Caco-2 (cell line): ENCODE data around the gene SPATA19. TPM values are rescaled to one million over a fixed set of nuclear protein-coding genes. Genes with fewer than 3 reads are reported as not detected.
"Not testable (repeated sequence)": the region's sequence is repeated elsewhere in the genome, so short reads cannot be mapped to it uniquely, and the experiment has no call there.

ENCODE experiments used
- BruUV-seq: library from RNA; stranded (reverse); fragments of 400-500 nt; replicated peaks from 2 replicates; lab custom pipeline; 2021; lab: Mats Ljungman, UMichigan
- CTCF ChIA-PET: fragments of 300-600 bp; sonication (Branson Sonifier 250); formaldehyde crosslinking; loops from one replicate; lab custom pipeline; 2022; ENCODE audit warnings: antibody characterized with exemption; lab: Charles Lee
- POLR2A ChIA-PET: fragments of 300-600 bp; sonication (Branson Sonifier 250); formaldehyde crosslinking; loops from one replicate; lab custom pipeline; 2022; ENCODE audit warnings: antibody characterized with exemption; lab: Charles Lee
- DNase-seq, 2 experiments: peaks; one replicate each; pipeline versions ENCODE4 v3.0.0 to v3.0.0-alpha.2; 2020 to 2022
- H3K27me3 ChIP-seq: replicated peaks from 2 replicates; pipeline ENCODE4 v1.6.0; 2011; ENCODE audit warnings: low read length; ENCODE audit not compliant: control insufficient read depth, insufficient read depth
- H3K36me3 ChIP-seq: 2 replicates; pipeline ENCODE4 v1.5.1; 2011; ENCODE audit warnings: low read length; ENCODE audit not compliant: control insufficient read depth, insufficient read depth
- H3K4me1 ChIP-seq: fragments of 250-450 bp; sonication (Bioruptor Pico); 2 replicates; pipeline ENCODE4 v1.5.1; 2020; ENCODE audit warnings: mild to moderate bottlenecking
- H3K4me3 ChIP-seq: 2 replicates; pipeline ENCODE4 v1.5.1; 2011; ENCODE audit warnings: low read depth, mild to moderate bottlenecking, control low read depth, low read length
- H3K9me3 ChIP-seq: fragments of 250-450 bp; sonication (Bioruptor Pico); 2 replicates; pipeline ENCODE4 v1.5.1; 2020; ENCODE audit warnings: mild to moderate bottlenecking, moderate library complexity
- H3K27ac Mint-ChIP-seq: one replicate; pipeline ENCODE4 v1.8.0; 2022; ENCODE audit warnings: mixed read lengths; ENCODE audit not compliant: unreplicated experiment
- H3K27me3 Mint-ChIP-seq: one replicate; pipeline ENCODE4 v1.8.0; 2022; ENCODE audit warnings: mixed read lengths; ENCODE audit not compliant: insufficient read depth, unreplicated experiment
- H3K36me3 Mint-ChIP-seq: one replicate; pipeline ENCODE4 v1.8.0; 2022; ENCODE audit warnings: mild to moderate bottlenecking, mixed read lengths; ENCODE audit not compliant: insufficient read depth, unreplicated experiment
- H3K4me1 Mint-ChIP-seq: one replicate; pipeline ENCODE4 v1.8.0; 2022; ENCODE audit warnings: low read depth, mixed read lengths; ENCODE audit not compliant: unreplicated experiment
- H3K4me3 Mint-ChIP-seq: one replicate; pipeline ENCODE4 v1.8.0; 2022; ENCODE audit warnings: mild to moderate bottlenecking, moderate library complexity, mixed read lengths; ENCODE audit not compliant: unreplicated experiment
- H3K9me3 Mint-ChIP-seq: one replicate; pipeline ENCODE4 v1.8.0; 2022; ENCODE audit warnings: mixed read lengths; ENCODE audit not compliant: unreplicated experiment
- intact Hi-C: fragments of 100-400 bp; cut with micrococcal nuclease; formaldehyde crosslinking; loops from one replicate; pipeline ENCODE4 v1.10.0; 2022; ENCODE audit not compliant: unreplicated experiment
- total RNA-seq: library from RNA; stranded (reverse); gene quantifications from 2 replicates; pipeline ENCODE4 v1.2.3, GENCODE V29; 2022
- TF ChIP-seq, protein P1 (sequence below), 2 experiments: fragments of 200-600 bp in 1 of 2; IDR thresholded peaks; 1 replicate in 1 of 2; 2 replicates in 1 of 2; pipeline versions ENCODE4 v1.5.1 to v1.8.0; 2011 to 2022; ENCODE audit warnings: antibody characterized with exemption in 1 of 2, control low read depth in 1 of 2, inconsistent platforms in 1 of 2, low read depth in 1 of 2, low read length in 1 of 2, mild to moderate bottlenecking in 1 of 2, moderate library complexity in 1 of 2; ENCODE audit not compliant: insufficient read depth in 1 of 2, severe bottlenecking in 1 of 2, unreplicated experiment in 1 of 2

The SPATA19 gene
- total RNA-seq, 1 experiment from 2014 or later = not detected

DNA sequence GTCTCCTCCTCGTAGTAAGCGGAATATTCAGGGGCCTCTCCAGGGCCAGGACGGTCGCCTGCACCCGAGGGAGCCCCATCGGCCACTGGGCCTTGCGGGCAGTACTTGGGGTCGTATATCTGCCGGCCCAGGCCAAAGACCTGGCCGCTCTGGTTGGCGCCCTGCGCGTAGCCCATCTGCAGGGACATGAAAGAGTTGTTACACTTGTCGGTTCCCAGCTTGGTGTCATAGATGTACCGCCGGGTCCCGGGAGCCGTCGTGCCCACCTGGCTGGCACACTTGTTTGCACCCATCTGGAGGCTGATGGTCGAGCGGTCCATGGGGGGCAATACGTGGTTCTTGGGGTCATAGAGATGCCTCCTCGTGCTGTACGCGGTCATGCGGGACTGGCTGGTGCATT lies 19.4 kb upstream of the SPATA19 start:
- CTCF ChIA-PET = no interaction called here
- Histone ChIP-seq H3K36me3 (no peaks in the 10 kb centered on the region), H3K9me3 (no peaks in the 10 kb centered on the region), H3K4me1 (no peaks in the 10 kb centered on the region), H3K4me3 (no peak overlapping the region), H3K27me3 (no peaks in the 10 kb centered on the region)
- peaks cover 5% of the 10 kb centered on the region for H3K27me3 Mint-ChIP-seq
- H3K9me3 Mint-ChIP-seq = no peaks in the 10 kb centered on the region
- TF ChIP-seq, protein P1, sequence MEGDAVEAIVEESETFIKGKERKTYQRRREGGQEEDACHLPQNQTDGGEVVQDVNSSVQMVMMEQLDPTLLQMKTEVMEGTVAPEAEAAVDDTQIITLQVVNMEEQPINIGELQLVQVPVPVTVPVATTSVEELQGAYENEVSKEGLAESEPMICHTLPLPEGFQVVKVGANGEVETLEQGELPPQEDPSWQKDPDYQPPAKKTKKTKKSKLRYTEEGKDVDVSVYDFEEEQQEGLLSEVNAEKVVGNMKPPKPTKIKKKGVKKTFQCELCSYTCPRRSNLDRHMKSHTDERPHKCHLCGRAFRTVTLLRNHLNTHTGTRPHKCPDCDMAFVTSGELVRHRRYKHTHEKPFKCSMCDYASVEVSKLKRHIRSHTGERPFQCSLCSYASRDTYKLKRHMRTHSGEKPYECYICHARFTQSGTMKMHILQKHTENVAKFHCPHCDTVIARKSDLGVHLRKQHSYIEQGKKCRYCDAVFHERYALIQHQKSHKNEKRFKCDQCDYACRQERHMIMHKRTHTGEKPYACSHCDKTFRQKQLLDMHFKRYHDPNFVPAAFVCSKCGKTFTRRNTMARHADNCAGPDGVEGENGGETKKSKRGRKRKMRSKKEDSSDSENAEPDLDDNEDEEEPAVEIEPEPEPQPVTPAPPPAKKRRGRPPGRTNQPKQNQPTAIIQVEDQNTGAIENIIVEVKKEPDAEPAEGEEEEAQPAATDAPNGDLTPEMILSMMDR (IDR thresholded peaks at IDR 0.05; ENCODE audit: insufficient read depth in 1 of 2, low read depth in 1 of 2, low read length in 1 of 2, severe bottlenecking in 1 of 2, unreplicated experiment in 1 of 2) = no peak
- no TSS peak for BruUV-seq
- no peaks in the 10 kb centered on the region for H3K4me1 Mint-ChIP-seq
- POLR2A ChIA-PET = no interaction called here
- H3K4me3 Mint-ChIP-seq = no peak overlapping the region
- no peak overlapping the region for H3K27ac Mint-ChIP-seq
- H3K36me3 Mint-ChIP-seq = no peaks in the 10 kb centered on the region
- intact Hi-C loops = no loop called here
- DNase-seq = no peak

DNA sequence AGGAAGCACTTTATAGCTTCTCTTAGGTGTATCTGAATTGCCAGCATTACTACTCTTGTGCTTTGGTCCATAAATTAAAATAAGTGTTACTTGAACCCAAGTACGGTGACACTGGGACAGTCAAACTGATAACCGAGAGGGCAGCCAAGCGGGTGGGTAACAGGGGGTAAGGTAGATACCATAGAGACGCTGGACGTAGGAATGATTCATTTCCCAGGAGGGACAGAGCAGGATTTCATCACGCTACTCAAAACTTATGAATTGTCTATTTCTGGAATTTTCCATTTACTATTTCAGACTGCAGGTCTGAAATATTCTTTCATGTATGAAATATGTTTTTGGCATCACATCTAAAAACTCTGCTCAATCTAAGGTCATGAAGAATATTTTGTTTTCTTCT lies 14.8 kb upstream of the SPATA19 start:
- BruUV-seq = no TSS peak
- Histone ChIP-seq H3K27me3 (no peaks in the 10 kb centered on the region), H3K4me1 (no peaks in the 10 kb centered on the region), H3K36me3 (no peaks in the 10 kb centered on the region), H3K9me3 (peaks cover 6% of the 10 kb centered on the region; the same call in 1 of the 2 replicates), H3K4me3 (no peak overlapping the region)
- no peaks in the 10 kb centered on the region for H3K4me1 Mint-ChIP-seq
- peaks cover 10% of the 10 kb centered on the region for H3K27me3 Mint-ChIP-seq
- DNase-seq = no peak
- H3K4me3 Mint-ChIP-seq = no peak overlapping the region
- intact Hi-C loops = no loop called here
- no peak overlapping the region for H3K27ac Mint-ChIP-seq
- H3K36me3 Mint-ChIP-seq = no peaks in the 10 kb centered on the region
- ChIA-PET POLR2A (no interaction called here), CTCF (no interaction called here)
- H3K9me3 Mint-ChIP-seq = no peaks in the 10 kb centered on the region
- TF ChIP-seq, protein P1 (IDR thresholded peaks at IDR 0.05; ENCODE audit: insufficient read depth in 1 of 2, low read depth in 1 of 2, low read length in 1 of 2, severe bottlenecking in 1 of 2, unreplicated experiment in 1 of 2) = no peak

DNA sequence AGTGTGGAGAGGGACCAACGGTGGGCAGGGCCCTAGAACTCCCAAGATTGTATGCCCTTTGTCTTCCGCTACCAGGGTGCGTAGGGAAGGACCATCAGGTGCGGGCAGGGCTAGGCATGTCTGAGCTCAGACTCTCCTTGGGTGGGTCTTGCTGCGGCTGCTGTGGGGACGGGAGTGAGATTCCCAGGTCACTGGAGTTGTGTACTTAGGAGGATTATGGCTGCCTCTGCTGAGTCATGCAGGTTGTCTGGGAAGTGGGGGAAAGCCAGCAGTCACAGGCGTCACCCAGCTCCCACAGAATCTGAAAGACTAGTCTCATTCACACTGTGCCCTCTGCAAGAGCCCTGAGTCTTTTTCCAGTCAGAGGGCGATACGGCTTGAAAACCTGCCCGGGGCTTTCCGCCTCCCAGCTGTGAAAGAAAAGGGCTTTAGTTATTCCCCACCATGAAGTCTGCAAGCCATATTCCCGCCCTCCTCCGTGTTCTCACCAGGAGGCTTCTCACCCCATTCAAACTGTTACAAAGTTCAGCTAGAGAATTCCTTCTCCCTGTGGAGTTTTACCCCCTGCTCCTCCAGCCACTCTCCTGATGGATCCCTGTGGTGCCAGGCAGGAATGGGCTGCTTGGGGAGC lies 9.1 kb upstream of the SPATA19 start:
- H3K4me1 Mint-ChIP-seq, H3K4me3 ChIP-seq, POLR2A ChIA-PET, H3K9me3 ChIP-seq, DNase-seq, H3K27me3 ChIP-seq, CTCF ChIA-PET, H3K9me3 Mint-ChIP-seq, H3K36me3 Mint-ChIP-seq, H3K36me3 ChIP-seq, H3K4me1 ChIP-seq, intact Hi-C loops, BruUV-seq, H3K27ac Mint-ChIP-seq, H3K4me3 Mint-ChIP-seq: not testable (repeated sequence)
- H3K27me3 Mint-ChIP-seq = peaks cover 10% of the 10 kb centered on the region
